GM19452 (cell line): ENCODE data around the gene GABRA6.

Experiments
- ATAC-seq: cut with Tn5 transposase; IDR thresholded peaks from one replicate; pipeline ENCODE4 v1.9.1; 2021; ENCODE audit not compliant: unreplicated experiment

Gene GABRA6

DNA sequence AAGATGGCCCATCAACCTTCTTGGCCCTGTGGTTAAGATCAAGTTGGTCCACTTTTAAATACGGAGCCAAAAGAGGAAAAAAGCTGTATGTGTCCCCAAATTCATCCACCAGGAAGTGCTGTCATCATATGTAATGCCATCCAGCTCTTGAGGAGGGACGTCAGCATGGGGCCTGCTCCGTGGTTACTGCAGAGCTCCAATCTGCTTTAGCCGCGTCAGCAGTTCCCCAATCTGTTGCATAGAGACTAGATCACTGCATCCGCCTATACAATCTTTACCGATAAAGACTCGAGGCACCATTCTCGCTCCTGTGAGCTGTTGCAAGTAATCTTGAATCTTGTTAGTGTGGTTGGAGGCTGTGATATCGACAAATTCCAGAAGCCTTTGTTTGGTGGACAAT, 65.7 kb downstream of the GABRA6 start:
- no peak for ATAC-seq
